ENCODE results near the gene SDK1. TPM values are rescaled to one million over a fixed set of nuclear protein-coding genes. Genes with fewer than 3 reads are reported as not detected.
A peak's percentile ranks its signal among the peaks of the same experiment; 100 is the strongest.

SDK1 gene
- total and polyA plus RNA-seq, 2 of the 8 experiments (the other 6 are each of a cell fraction or from before 2014, with no cell fraction given), result 3.3 to 7.2 TPM

DNA sequence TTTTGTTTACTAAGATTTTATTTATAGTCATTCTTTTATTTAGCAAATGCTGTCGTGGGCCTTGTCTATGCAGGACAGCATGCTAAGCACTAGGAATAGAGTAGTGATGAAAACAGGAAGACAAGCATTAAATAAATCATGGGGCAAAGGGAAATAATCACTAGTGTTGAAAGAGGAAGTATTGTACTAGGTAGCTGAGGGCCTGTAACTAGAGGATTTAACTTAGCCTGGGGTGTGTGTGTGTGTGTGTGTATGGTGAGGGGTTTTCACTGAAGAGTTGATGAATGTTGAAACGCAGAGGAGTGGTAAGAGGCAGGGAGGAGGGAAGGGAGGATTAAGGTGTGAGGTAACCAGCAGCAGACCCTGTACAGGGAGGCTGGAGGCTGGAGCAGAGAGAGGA, 446.4 kb downstream of the SDK1 start:
- Histone ChIP-seq H3K23ac (ENCODE audit: insufficient read length) (no peak overlapping the region), H3K18ac (ENCODE audit: extremely low read depth, low read length) (no peak overlapping the region), H3K23me2 (ENCODE audit: low read depth, low read length) (no peaks in the 10 kb centered on the region; the same call in 1 of the 2 replicates), H3K79me2 (ENCODE audit: control insufficient read depth in 1 of 2, insufficient read depth in 2 of 2, low read length in 2 of 2) (no peaks in the 10 kb centered on the region), H3K4ac (replicated peaks; ENCODE audit: insufficient read length, low read depth, low read length) (no peak overlapping the region), H2BK12ac (ENCODE audit: low read depth, low read length) (no peak overlapping the region; the same call in 1 of the 2 replicates), H3K9ac (replicated peaks in 1 of 4; ENCODE audit: extremely low read depth in 1 of 4, low read depth in 3 of 4, low read length in 3 of 4) (no peak overlapping the region), H2BK20ac (ENCODE audit: low read length) (no peak overlapping the region), H3K9me3 (ENCODE audit: insufficient read depth in 2 of 2, low read depth in 1 of 2, low read length in 1 of 2) (no peaks in the 10 kb centered on the region), H2BK120ac (replicated peaks; ENCODE audit: low read depth, low read length) (no peak overlapping the region), H4K5ac (ENCODE audit: insufficient read length, low read depth, low read length) (no peak overlapping the region), H3K79me1 (ENCODE audit: low read depth, low read length) (no peaks in the 10 kb centered on the region), H4K8ac (ENCODE audit: extremely low read depth, insufficient read depth, low read length) (no peak overlapping the region), H3K4me1 (replicated peaks in 1 of 4; ENCODE audit: control insufficient read depth in 3 of 4, insufficient read depth in 4 of 4, low read length in 3 of 4) (no peaks in the 10 kb centered on the region), H3K4me3 (ENCODE audit: extremely low read depth in 1 of 4, insufficient read depth in 2 of 4, low read depth in 3 of 4, low read length in 4 of 4) (no peak overlapping the region), H2AFZ (ENCODE audit: low read length) (no peak overlapping the region), H3K4me2 (ENCODE audit: insufficient read depth in 1 of 2, low read depth in 2 of 2, low read length in 2 of 2) (no peak overlapping the region), H3K56ac (replicated peaks; ENCODE audit: insufficient read length, low read depth, low read length) (no peak overlapping the region), H3K14ac (ENCODE audit: insufficient read length) (no peak overlapping the region), H2AK5ac (ENCODE audit: low read depth, low read length) (no peak overlapping the region; the same call in 1 of the 2 replicates), H3K27me3 (replicated peaks in 1 of 4; ENCODE audit: control insufficient read depth in 3 of 4, extremely low read depth in 1 of 4, insufficient read depth in 3 of 4, low read length in 3 of 4) (peaks cover 0 to 2% (median 0%) of the 10 kb centered on the region in 4 experiments; a peak in 1 of 7 replicates), H3K27ac (ENCODE audit: low read depth, low read length) (no peak overlapping the region), H4K91ac (replicated peaks; ENCODE audit: insufficient read length, low read length) (peak overlapping the region; percentile 27), H2BK5ac (ENCODE audit: low read depth, low read length) (no peak overlapping the region), H4K20me1 (replicated peaks in 1 of 2; ENCODE audit: control insufficient read depth in 1 of 2, insufficient read depth in 2 of 2, low read length in 2 of 2) (no peaks in the 10 kb centered on the region), H3K36me3 (ENCODE audit: control insufficient read depth in 2 of 4, insufficient read depth in 4 of 4, low read length in 3 of 4) (no peaks in the 10 kb centered on the region), H2BK15ac (ENCODE audit: low read length) (no peak overlapping the region)
- CTCF ChIA-PET (ENCODE audit: partially characterized antibody), result no interaction called here
- 82% methylated on average over 2 of the region's 2 CpGs; no CpG with 5 or more reads in 1 of the 2 experiments for WGBS, 2 experiments (ENCODE audit: extremely low coverage in 1 of 2, insufficient coverage in 1 of 2, insufficient read length in 1 of 2, insufficient replicate concordance in 2 of 2, low coverage in 1 of 2, low lambda C conversion rate in 2 of 2, missing lambda C conversion rate in 1 of 2)
- POLR2A ChIA-PET (ENCODE audit: partially characterized antibody), result no interaction called here
- FAIRE-seq (no peak), DNase-seq (ENCODE audit: low read depth in 1 of 2, low spot score in 2 of 2) (no peak)
- no peak for TF ChIP-seq SUZ12 (IDR thresholded peaks at IDR 0.05; ENCODE audit: low read length)
- TF ChIP-seq POLR2AphosphoS5 (IDR thresholded peaks at IDR 0.05; ENCODE audit: low read depth, low read length), result no peak
